Fibroblast of upper back skin (primary cell): Measurements from ENCODE around the gene APBA3.

Experiments used
- DNase-seq: peaks from one replicate; pipeline ENCODE4 v3.0.0-alpha.2; 2013

APBA3 gene

DNA sequence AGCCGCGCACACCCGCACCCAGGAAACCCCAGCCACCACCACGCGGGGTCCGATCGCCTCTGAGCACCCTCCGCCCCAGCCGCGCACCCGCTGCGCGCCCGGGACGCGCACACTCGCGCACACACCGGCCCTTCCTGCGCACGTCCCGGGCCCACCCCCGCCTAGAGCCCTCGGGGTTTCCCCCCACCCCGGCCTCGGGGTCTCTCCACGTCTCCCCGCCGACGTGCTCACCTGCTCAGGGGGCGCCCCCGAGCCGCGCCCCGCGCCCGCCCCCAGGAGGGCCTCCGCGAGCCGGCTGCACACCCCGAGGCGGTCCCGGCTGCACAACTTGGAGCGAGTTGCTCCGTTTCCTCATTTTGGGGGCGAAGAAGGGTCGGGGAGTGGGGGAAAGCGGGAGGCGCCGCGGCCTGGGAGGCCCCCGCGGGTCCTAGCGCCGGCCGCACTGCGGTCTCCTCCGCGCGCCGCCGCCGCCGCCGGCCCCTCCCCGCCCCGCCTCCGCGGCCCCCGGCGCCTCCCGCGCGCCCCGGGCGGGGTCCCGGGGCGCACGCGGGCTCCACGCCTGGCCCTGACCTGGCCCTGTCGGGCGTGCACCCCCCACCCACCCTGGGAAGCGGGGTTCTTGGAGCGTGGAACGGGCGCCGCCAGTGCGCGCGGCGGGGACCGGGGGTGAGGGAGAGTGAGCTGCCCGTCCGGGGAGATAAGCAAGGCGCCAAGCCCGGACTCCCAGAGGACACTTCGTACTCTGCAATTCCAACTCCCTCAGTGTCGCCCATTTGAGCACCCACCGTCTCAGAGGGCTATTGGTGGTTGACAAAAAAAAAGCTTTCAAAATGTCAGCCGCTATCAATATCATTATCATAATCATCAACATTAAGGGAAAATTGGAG lies 24.7 kb upstream of the APBA3 start, which contains the start of gene MATK:
Gene MATK (minus strand): TSS at position 444 of the 887 bp plus-strand sequence. CDS start 1,246 bp downstream, outside the sequence.
- DNase-seq = no peak

GRCh38 chr19:3785451-3785937 lies 24.0 kb upstream of the APBA3 start:
- DNase-seq = no peak

DNA sequence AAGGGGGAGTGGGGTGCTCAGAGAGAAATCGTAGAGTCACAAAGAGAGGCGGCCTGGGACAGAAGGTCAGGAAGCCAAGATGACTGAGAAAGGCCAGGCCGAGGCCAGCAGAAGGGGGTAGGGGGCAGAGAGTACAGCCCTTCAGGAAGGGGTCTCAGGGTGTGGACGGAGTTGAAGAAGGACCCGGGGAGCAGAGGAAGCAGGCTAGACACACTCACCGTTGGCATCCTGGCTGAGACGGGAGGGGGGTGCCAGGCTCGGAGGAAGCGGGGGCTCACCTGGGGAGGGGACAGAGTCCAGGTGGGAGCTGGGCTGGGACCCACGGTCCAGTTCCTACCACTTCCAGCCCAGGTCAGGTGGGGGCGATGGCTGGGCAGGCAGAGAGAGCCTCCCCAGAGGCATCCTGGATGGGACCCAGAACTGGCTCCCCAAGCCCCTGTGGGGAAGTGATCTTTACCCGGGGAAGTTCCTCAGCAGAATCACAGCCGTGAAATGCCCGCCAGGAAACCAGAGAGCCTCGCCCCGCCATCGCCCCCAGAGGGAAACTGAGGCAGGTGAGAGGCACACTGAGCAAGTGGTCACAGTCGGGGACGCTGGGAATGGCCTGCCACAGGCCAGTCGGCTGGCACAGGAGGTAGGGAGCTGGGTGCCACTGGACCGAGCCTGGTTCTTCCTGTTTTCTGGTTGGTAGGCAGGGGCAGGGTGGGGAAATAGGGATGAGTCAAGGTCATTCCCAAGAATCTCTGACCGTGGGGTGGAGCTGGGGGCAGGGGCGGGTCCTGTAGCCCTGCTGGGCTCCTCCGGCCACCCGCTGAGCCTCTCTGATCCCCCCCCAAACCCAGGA lies 23.3 kb upstream of the APBA3 start:
- no peak for DNase-seq

DNA sequence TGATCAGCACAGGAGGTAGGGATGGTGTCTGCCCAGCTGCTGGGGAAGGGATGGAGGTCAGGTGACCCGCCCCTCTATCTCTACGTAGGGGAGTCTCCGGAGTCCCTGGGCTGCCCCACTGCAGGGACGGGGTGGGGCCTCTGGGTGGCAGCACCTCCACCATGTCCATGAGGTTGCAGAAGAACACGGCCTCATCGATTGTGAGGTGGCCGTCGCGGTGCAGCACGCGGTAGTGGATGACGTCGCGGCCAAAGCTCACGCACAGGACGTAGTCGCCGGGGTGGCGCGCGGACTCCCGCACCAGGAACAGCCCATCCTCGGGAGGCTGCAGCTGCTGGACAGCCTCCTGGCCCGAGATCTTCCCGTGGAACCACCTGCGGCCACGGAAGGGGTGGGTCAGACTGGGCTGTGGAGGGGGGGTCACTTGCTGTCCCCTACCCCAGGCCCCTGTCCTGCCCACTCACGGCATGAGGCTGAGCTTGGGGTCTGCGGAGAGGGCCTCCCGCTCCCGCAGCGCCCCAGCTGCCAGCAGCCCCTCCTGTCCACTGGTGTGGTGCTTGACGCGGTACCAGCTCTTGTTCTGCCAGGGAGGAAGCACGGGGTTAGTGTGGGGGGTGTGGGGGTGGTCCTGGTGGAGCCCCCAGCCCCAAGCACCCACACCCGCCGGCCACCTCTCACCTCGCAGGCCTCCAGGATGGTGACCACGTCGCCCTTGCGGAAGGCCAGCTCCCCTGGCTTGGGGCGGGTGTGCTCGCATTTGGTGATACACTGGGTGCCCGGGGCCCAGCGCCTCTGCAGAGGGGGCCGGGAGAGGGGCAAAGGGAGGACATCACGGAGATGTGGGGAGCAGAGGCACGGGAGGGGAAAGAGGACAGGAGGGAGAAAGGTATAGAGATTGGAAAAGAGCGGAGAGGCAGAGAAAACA lies 22.4 kb upstream of the APBA3 start:
- no peak for DNase-seq

- no peak for DNase-seq
Observed at GRCh38 chr19:3782903-3783302, 21.4 kb upstream of the APBA3 start.

DNA sequence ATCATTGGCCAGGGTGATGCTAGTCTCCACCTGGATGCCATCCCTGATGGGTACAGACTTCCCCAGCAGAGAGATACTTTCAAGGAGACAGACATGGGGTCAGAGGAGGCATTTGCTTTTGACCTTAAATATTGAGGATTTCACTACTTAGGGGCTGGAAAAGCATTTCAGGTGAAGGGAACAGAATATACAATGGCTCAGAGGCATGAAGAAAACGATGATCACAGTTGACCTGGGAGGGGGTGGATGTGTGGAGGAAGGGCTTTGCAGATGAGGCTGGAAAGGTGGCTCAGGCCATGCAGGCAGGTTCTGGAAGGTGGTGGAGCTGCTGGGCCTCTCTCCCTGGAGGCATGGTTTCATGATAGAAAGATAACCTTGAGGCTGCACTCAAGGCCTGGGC lies 20.8 kb upstream of the APBA3 start:
- DNase-seq = no peak

- no peak for DNase-seq
Observed at GRCh38 chr19:3781603-3782002, 20.1 kb upstream of the APBA3 start.

- no peak for DNase-seq
Observed at GRCh38 chr19:3780786-3781304, 19.4 kb upstream of the APBA3 start.

DNA sequence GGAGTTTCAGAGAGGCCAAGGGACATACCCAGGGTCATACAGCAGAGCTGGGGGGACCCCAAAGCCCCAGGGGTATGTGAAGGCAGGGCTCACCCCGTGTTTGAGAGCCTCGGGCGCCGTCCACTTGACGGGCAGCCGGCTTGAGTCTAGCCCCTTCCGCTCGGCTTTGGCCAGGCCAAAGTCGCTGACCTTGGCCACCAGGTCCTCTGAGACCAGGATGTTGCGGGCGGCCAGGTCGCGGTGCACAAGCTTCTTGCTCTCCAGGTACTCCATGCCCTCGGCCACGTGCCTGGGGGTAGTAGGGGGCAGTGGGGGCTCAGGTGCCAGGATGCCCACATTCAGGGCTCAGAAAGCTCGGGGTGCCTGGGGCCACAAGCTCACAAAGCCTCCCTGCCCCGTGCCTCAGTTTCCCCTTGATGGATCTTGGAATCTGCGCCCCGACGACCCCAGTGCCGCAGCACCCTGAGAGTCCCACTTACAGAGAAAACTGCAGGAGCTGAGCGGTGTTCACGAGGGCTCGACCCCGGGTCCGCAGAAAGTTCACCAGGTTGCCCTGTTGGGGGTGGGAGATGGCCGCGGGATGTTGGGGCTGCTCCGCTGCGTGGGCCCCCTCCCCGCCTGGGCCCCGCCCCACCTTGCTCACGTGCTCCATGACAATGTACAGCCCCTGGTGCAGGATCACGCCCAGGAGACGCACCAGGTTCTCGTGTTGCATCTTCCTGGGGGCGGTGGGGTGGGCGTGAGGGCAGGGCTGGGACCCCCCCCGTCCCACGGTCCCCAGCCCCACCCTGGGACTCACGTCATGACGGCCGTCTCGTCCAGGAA lies 17.6 kb upstream of the APBA3 start:
- no peak for DNase-seq

- DNase-seq = no peak
Observed at GRCh38 chr19:3778104-3778867, 16.8 kb upstream of the APBA3 start.

DNA sequence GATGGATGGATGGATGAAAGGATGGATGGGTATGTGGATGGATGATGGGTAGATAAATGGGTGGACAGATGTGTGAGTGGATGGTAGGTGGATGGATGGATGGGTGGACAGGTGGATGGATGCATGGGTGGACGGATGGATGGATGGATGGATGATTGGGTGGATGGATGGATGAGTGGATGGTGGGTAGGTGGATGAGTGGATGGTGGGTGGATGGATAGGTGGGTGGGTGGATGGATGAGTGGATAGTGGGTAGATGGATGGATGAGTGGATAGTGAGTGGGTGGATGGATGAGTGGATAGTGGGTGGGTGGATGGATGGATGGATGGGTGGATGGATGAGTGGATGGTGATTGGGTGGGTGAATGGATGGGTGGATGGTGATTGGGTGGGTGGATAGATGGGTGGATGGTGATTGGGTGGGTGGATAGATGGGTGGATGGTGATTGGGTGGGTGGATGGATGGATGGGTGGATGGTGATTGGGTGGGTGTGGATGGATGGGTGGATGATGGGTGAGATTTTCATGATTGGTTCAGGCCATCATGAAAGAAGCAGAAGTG lies 15.1 kb upstream of the APBA3 start:
- no peak for DNase-seq

DNA sequence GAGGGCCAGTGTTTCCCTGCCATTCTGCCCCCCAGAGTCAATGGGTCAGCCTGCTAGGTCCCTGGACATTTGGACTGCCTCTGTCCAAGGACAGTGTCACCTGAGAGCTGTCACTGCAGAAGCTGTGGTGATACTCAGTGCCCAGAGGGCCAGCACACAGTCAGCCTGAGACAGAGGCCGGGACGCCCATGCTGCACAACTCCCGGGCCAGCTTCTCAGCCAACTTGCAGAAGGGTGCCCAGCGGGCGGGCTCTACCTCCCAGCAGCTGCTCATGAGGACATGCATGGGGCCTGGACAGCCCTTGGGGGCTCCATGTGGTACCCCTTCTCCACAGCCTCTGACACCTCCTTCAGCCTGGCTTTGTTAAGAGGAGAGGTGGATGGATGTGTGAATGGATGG lies 14.3 kb upstream of the APBA3 start:
- DNase-seq = no peak

- no peak for DNase-seq
Observed at GRCh38 chr19:3775374-3775711, 13.9 kb upstream of the APBA3 start.

- DNase-seq = no peak
Observed at GRCh38 chr19:3774621-3775373, 13.3 kb upstream of the APBA3 start.

DNA sequence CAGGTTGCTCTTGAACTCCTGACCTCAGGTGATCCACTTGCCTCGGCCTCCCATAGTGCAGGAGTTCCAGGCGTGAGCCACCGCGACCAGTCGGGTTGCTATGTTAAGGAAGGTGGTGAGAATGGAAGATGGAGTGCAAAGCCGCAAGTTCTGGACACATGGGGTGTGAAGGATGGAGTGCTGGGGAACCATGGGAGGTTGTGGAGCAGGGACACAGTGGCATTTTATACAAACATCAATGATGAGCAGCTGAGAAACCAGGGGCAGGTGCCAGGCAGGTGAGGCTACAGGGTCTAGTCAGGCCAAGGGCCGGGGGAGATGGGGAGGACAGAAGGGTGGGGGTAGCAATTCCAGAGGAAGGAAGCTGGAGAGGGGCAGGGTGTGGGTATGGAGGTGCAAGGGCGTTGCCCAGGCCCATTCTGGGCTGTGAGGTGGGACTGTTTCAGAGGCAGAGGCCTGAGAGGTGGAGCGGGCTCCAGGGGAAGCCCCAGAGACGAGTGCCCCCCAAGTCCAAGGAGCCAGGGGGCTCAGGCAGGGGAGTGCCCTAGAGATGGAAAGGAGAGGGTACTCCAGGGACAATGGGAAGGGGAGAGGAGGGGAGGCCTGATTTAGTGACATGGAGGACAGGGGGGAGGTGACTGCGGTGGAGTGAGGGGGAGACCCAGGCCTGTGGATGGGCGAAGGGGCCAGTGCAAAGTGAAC lies 12.5 kb upstream of the APBA3 start:
- DNase-seq = no peak

- no peak for DNase-seq
Observed at GRCh38 chr19:3771906-3772455, 10.5 kb upstream of the APBA3 start, which contains the start of gene RAX2. Gene RAX2, minus strand, starts transcription at chr19:3772228. Its CDS starts 486 bp downstream, at chr19:3771742.

GRCh38 chr19:3771000-3771905 lies 9.8 kb upstream of the APBA3 start:
- no peak for DNase-seq
